Testis (tissue), 3 donors: ENCODE results near the gene ACACA. TPM values are rescaled to one million over a fixed set of nuclear protein-coding genes. Genes with fewer than 3 reads are reported as not detected.

ENCODE experiments used
- DNase-seq: peaks from one replicate; pipeline ENCODE4 v3.0.0-alpha.2; 2019
- H3K27ac ChIP-seq, 2 donors: fragments of 200-600 bp; sonication (generic); one replicate each; pipeline ENCODE4 v1.5.1; 2019
- H3K27me3 ChIP-seq: fragments of 200-600 bp; sonication (generic); one replicate; pipeline ENCODE4 v1.5.1; 2019
- H3K36me3 ChIP-seq: fragments of 200-600 bp; sonication (generic); one replicate; pipeline ENCODE4 v1.5.1; 2017; ENCODE audit warnings: low read depth; ENCODE audit errors: missing control alignments
- H3K4me1 ChIP-seq: fragments of 200-600 bp; sonication (generic); one replicate; pipeline ENCODE4 v1.5.1; 2019
- H3K4me3 ChIP-seq, 2 donors: fragments of 200-600 bp; sonication (generic); one replicate each; pipeline ENCODE4 v1.5.1; 2017 to 2019
- H3K9me3 ChIP-seq: fragments of 200-600 bp; sonication (generic); one replicate; pipeline ENCODE4 v1.5.1; 2017
- CTCF ChIP-seq, 3 experiments: fragments of 450-650 bp in 2 of 3; fragments of 200-600 bp in 1 of 3; sonication (generic) in 1 of 3; IDR thresholded peaks; one replicate each; pipeline ENCODE4 v1.5.1; 2016 to 2019; ENCODE audit warnings: antibody characterized with exemption in 3 of 3, mild to moderate bottlenecking in 2 of 3, moderate library complexity in 1 of 3
- POLR2A ChIP-seq: fragments of 450-650 bp; IDR thresholded peaks from one replicate; pipeline ENCODE4 v1.6.1; 2017; ENCODE audit warnings: antibody characterized with exemption, mild to moderate bottlenecking, moderate library complexity
- whole genome bisulfite sequencing, 2 donors: methylation state at CpG; one replicate each; pipeline ENCODE4 v1.1.5; 2018; 5-methylcytosine and 5-hydroxymethylcytosine counted together
- intact Hi-C: fragments of 100-400 bp; cut with DNase I; formaldehyde crosslinking; loops from one replicate; pipeline ENCODE4 v1.15.1; 2023; ENCODE audit warnings: low total_unique reads
- polyA plus RNA-seq: library from polyadenylated mRNA; stranded (reverse); fragments of 350-450 nt; fragmentation: Illumina TruSeq; extraction: RNeasy Lipid Tissue Mini Kit (QIAGEN cat#74804); gene quantifications from one replicate; pipeline ENCODE4 v1.2.3, GENCODE V29; 2014; ENCODE audit warnings: low read depth, low replicate concordance; ENCODE audit not compliant: insufficient read depth
- total RNA-seq, 2 donors: library from RNA; depleted of rRNA; stranded (reverse); fragments of >200 nt; gene quantifications; one replicate each; pipeline ENCODE4 v1.2.3, GENCODE V29; 2016

ACACA gene
- total and polyA plus RNA-seq, 3 donors from 2014 or later: 43.4 to 65.0 (median 56.0) TPM

- TF ChIP-seq POLR2A: no peak
- no peak for TF ChIP-seq CTCF (IDR thresholded peaks at IDR 0.05)
- Histone ChIP-seq H3K4me3 (no peak overlapping the region), H3K9me3 (no peaks in the 10 kb centered on the region), H3K36me3 (no peaks in the 10 kb centered on the region), H3K27ac (no peak overlapping the region), H3K27me3 (no peaks in the 10 kb centered on the region), H3K4me1 (no peaks in the 10 kb centered on the region)
- intact Hi-C loops: no loop called here
- no peak for DNase-seq
- WGBS, 2 donors: 63 to 69% methylated on average over 5 of the region's 5 CpGs
These were observed 79.1 kb downstream of the ACACA start for GRCh38 chr17:37327341-37328090.

GRCh38 chr17:37322826-37323561, 83.6 kb downstream of the ACACA start:
- Histone ChIP-seq H3K27ac (no peak overlapping the region), H3K4me1 (no peaks in the 10 kb centered on the region), H3K36me3 (no peaks in the 10 kb centered on the region), H3K27me3 (no peaks in the 10 kb centered on the region), H3K9me3 (no peaks in the 10 kb centered on the region), H3K4me3 (no peak overlapping the region)
- no peak for TF ChIP-seq CTCF (IDR thresholded peaks at IDR 0.05)
- TF ChIP-seq POLR2A: no peak
- whole genome bisulfite sequencing, 2 donors: 93 to 95% methylated on average over 7 of the region's 7 CpGs
- intact Hi-C loops: no loop called here
- DNase-seq: no peak

- H3K4me3 ChIP-seq: no peak overlapping the region
- no peaks in the 10 kb centered on the region for H3K36me3 ChIP-seq
- H3K4me1 ChIP-seq: no peaks in the 10 kb centered on the region
- H3K9me3 ChIP-seq: no peaks in the 10 kb centered on the region
- 93 to 100% methylated on average over 1 of the region's 1 CpG for WGBS, 2 donors
- no peaks in the 10 kb centered on the region for H3K27me3 ChIP-seq
- no peak for DNase-seq
- H3K27ac ChIP-seq: no peak overlapping the region
- TF ChIP-seq CTCF (IDR thresholded peaks at IDR 0.05): no peak
- no peak for TF ChIP-seq POLR2A
- intact Hi-C loops: no loop called here
These were observed 84.5 kb downstream of the ACACA start for GRCh38 chr17:37322106-37322505.

GRCh38 chr17:37318931-37319594, 87.6 kb downstream of the ACACA start:
- Histone ChIP-seq H3K4me3 (no peak overlapping the region), H3K27me3 (no peaks in the 10 kb centered on the region), H3K27ac (no peak overlapping the region), H3K4me1 (no peaks in the 10 kb centered on the region), H3K36me3 (no peaks in the 10 kb centered on the region), H3K9me3 (no peaks in the 10 kb centered on the region)
- 84 to 85% methylated on average over 3 of the region's 3 CpGs for WGBS, 2 donors
- intact Hi-C loops: no loop called here
- TF ChIP-seq POLR2A (no peak), CTCF (IDR thresholded peaks at IDR 0.05) (no peak)
- no peak for DNase-seq
